BE2C (cell line): ENCODE results near the gene P4HA3.
A peak's percentile ranks its signal among the peaks of the same experiment; 100 is the strongest.

Source experiments
- DNase-seq: peaks from one replicate; pipeline ENCODE4 v3.0.0-alpha.2; 2020
- H3K27me3 ChIP-seq: fragments of 250-450 bp; sonication (Bioruptor Pico); 2 replicates; pipeline ENCODE4 v1.5.1; 2020; ENCODE audit warnings: mild to moderate bottlenecking
- H3K36me3 ChIP-seq: fragments of 250-450 bp; sonication (Bioruptor Pico); 2 replicates; pipeline ENCODE4 v1.5.1; 2020; ENCODE audit warnings: mild to moderate bottlenecking
- H3K4me1 ChIP-seq: fragments of 250-450 bp; sonication (Bioruptor Pico); 2 replicates; pipeline ENCODE4 v1.5.1; 2020
- H3K4me3 ChIP-seq: 2 replicates; pipeline ENCODE4 v1.5.1; 2011; ENCODE audit warnings: low read depth, low read length
- H3K9me3 ChIP-seq: fragments of 250-450 bp; sonication (Bioruptor Pico); 2 replicates; pipeline ENCODE4 v1.5.1; 2020
- TF ChIP-seq, protein P1 (sequence below): IDR thresholded peaks from 2 replicates; pipeline ENCODE4 v1.5.1; 2012; ENCODE audit warnings: mild to moderate bottlenecking, low read depth, low read length

P4HA3 gene

DNA sequence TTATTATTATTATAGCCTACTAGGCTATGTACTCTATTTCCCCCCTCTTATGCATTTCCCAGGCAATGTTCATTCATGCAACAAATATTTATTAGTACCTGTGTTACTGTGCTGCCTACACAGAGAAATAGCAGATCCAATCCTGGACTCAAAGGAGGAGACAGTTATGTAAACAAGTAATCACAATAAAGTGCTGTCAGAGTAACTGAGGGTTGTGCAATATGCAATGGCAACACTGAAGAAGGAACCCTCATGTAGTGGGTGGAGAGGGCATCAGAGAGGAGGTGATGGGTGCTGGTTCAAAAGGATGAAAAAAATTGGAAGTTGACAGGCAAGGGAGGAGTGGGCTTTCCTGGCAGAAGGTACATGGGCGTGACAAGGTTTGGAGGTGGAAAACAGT lies 886 bp upstream of the P4HA3 start:
- no peak for DNase-seq
- Histone ChIP-seq H3K36me3 (no peaks in the 10 kb centered on the region), H3K4me3 (no peak overlapping the region), H3K9me3 (no peaks in the 10 kb centered on the region; the same call in 1 of the 2 replicates), H3K27me3 (peaks cover 8% of the 10 kb centered on the region), H3K4me1 (0 out of 2 replicates have a peak, but pooled peaks cover under 1% of the 10 kb centered on the region)
- TF ChIP-seq, protein P1, sequence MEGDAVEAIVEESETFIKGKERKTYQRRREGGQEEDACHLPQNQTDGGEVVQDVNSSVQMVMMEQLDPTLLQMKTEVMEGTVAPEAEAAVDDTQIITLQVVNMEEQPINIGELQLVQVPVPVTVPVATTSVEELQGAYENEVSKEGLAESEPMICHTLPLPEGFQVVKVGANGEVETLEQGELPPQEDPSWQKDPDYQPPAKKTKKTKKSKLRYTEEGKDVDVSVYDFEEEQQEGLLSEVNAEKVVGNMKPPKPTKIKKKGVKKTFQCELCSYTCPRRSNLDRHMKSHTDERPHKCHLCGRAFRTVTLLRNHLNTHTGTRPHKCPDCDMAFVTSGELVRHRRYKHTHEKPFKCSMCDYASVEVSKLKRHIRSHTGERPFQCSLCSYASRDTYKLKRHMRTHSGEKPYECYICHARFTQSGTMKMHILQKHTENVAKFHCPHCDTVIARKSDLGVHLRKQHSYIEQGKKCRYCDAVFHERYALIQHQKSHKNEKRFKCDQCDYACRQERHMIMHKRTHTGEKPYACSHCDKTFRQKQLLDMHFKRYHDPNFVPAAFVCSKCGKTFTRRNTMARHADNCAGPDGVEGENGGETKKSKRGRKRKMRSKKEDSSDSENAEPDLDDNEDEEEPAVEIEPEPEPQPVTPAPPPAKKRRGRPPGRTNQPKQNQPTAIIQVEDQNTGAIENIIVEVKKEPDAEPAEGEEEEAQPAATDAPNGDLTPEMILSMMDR = no peak

DNA sequence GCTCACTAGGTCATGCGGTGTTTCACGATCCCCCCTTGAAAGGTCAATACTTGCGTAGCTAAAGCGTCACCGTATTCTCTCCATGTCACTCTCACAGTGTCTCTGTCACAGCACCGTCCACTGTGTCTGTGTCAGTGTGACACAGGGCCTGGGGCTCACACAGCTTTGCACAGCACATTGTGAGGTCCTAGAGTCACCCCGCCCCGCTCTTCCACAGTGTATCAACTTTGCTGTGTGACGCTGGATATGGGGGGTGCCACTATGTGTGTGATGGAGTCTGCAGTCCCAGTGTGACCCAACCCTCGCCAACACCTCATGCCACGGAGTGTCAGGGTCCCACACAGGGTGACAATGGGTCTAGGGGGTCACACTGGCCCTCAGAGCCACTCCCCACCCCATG lies 583 bp downstream of the P4HA3 start:
- Histone ChIP-seq H3K9me3 (no peaks in the 10 kb centered on the region; the same call in 1 of the 2 replicates), H3K36me3 (no peaks in the 10 kb centered on the region), H3K4me3 (peak overlapping the region; percentile 47), H3K27me3 (peaks cover 8% of the 10 kb centered on the region), H3K4me1 (0 out of 2 replicates have a peak, but pooled peaks cover 2% of the 10 kb centered on the region)
- TF ChIP-seq, protein P1 = no peak
- no peak for DNase-seq

DNA sequence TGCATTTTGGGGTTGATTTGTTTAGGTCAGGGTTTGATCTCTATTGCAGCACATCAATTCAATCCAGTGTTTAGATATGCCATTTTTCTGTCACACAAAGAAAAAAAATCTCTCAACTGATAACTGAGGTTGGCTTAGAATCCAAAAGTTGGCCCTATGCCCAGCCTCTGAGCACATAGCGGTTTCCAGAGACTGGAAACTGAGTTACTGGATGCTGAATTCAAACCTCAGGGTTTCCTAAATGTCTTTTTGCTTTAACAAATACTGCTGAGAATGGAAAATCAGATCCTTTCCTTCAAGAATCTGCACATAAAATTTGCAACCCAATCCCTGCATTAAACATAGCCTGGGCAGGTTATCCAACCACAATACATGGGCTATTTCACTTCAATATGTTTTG lies 4.0 kb downstream of the P4HA3 start:
- DNase-seq = peak; percentile 39
- H3K9me3 ChIP-seq = no peaks in the 10 kb centered on the region; the same call in 1 of the 2 replicates
- 0 out of 2 replicates have a peak, but pooled peaks cover 2% of the 10 kb centered on the region for H3K4me1 ChIP-seq
- H3K4me3 ChIP-seq = no peak overlapping the region
- H3K36me3 ChIP-seq = no peaks in the 10 kb centered on the region
- TF ChIP-seq, protein P1 = no peak
- H3K27me3 ChIP-seq = peaks cover 8% of the 10 kb centered on the region

DNA sequence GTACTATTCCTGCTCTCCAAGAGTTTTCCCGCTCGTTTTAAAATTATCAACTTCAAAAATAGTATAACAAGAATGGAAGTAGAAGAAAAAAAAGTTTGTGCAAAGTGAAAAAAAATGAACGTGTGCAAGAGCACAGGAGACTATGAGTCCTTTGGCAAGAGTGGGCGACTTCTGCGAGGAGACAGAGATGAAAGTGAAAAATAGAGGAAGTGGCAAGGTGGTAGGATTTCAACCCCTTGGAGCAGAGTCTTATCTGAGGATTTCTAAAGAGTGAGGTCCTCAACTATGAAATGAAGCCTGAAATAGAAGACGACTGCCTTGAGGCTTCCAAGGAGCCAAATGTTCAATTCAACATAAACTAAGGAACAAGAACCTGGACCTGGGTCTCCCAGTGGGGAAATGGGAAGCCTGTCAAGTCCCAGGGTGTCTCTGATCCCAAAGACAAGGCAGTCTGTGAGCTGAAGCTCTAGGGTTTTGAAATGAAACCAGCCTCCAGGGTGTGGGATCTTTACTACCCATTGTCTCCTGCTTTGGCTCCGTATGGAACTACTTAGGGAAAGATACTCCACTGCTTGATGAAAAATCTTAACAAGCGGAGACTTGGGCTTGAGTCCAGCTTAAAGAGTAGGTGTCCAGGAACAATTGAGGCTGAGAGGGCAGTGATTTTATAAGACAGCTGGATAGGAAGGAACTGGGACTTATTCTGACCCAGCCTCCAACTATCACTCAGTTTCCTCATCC lies 4.8 kb downstream of the P4HA3 start:
- DNase-seq = no peak
- 0 out of 2 replicates have a peak, but pooled peaks cover 2% of the 10 kb centered on the region for H3K4me1 ChIP-seq
- no peaks in the 10 kb centered on the region for H3K9me3 ChIP-seq
- H3K36me3 ChIP-seq = no peaks in the 10 kb centered on the region
- H3K27me3 ChIP-seq = peaks cover 8% of the 10 kb centered on the region
- H3K4me3 ChIP-seq = no peak overlapping the region
- TF ChIP-seq, protein P1 = no peak

DNA sequence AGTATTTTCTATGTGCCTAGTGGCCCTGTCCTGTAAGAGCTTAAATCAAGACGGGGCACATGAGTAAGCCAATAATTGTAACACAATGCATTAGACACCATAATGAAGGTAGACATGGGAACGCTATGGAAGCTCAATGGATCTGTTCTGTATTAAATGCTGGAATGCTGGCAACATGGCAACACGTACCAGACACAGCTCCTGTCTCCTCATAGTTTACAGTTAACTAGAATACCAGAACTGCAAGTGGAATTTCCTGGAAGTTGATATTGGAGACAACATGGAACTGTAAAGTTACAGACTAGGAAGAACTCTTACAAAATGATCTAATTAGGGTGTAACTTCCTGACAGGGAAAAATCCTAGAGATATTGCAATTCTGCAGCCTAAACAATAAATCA lies 12.4 kb downstream of the P4HA3 start:
- DNase-seq = no peak
- no peaks in the 10 kb centered on the region for H3K36me3 ChIP-seq
- H3K27me3 ChIP-seq = no peaks in the 10 kb centered on the region; the same call in 1 of the 2 replicates
- no peaks in the 10 kb centered on the region for H3K4me1 ChIP-seq
- no peaks in the 10 kb centered on the region for H3K9me3 ChIP-seq
- no peak overlapping the region for H3K4me3 ChIP-seq
- TF ChIP-seq, protein P1 = no peak

DNA sequence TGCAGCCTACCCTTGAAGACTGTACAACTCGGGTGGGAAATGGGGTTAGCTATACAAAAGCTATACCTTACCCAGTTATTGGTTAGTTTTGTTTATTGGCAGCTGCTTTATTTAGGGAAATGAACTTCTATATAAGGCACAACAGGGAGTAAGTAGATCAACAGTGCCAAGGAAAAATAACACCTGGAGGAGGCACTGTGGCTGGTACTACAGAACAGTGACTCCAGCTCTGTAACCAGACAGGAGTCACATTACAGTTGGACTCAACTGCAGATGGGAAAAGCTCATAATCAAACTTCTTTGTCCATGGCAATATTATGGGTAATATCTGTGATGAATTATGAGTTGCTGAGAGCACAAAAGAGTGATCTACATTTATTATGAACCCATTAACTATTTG lies 14.0 kb downstream of the P4HA3 start:
- TF ChIP-seq, protein P1 = no peak
- DNase-seq = no peak
- Histone ChIP-seq H3K4me3 (no peak overlapping the region), H3K27me3 (peaks cover 3% of the 10 kb centered on the region; the same call in 1 of the 2 replicates), H3K9me3 (no peaks in the 10 kb centered on the region), H3K4me1 (no peaks in the 10 kb centered on the region), H3K36me3 (no peaks in the 10 kb centered on the region)
